Stimulated activated CD8-positive, alpha-beta memory T cell treated with anti-CD3 and anti-CD28 coated beads, Interleukin-12 subunit alpha, Interleukin-12 subunit beta, amount 100 ng/mL, for 24 hours (primary cell): ENCODE data around the gene SAMD7.

Experiments
- DNase-seq: peaks from one replicate; pipeline ENCODE4 v3.0.0-alpha.2; 2020; ENCODE audit errors: extremely low read depth

SAMD7 gene, protein sequence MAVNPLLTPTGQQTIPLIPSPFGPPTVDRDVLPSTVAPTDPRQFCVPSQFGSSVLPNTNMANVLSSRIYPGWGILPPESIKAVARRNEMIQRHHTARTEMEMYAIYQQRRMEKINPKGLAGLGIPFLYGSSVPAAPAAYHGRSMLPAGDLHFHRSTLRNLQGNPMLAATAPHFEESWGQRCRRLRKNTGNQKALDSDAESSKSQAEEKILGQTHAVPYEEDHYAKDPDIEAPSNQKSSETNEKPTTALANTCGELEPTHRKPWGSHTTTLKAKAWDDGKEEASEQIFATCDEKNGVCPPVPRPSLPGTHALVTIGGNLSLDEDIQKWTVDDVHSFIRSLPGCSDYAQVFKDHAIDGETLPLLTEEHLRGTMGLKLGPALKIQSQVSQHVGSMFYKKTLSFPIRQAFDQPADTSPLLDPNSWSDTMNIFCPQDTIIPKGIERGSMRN

DNA sequence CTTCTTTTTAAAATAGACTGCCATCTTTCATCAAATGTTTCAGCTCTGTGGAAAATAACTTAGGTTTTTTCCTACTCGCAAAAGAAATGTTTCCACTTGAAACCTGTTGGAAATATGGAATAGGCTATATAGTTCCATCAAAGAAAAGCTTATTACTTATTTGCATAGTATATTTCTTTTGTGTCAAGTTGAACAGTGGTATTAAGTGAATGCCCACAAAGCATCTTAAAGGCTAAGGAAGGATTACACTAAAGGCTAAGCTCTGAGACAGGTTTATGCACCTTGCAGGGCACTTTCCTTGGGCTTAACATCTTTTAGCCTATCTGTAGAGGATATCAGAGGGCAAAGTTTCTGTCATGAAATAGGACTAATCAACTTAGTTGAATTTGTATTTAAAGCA, at the start of gene SAMD7:
SAMD7 (plus strand) TSS at position 301 of the 400 bp plus-strand sequence. CDS start 7,927 bp downstream, outside the sequence.
- no peak for DNase-seq

DNA sequence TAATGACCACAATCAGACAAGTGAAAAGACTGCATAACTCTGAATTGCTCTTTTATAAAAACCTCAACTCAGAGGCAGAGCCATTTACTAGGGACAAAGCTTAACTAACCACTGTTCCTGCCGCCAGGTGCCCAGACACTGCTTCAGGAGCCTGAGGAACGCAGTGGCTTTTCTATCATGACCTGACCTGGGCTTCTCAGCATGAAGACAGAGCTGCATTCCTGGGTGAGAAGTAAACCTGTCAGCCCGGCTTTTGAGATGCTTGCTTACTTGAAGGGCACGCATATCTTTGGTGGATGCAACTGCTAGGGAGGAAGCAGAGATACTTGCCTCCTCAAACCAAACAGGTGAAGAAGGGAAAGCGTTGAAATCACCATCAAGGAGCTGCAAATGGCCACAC, 49.5 kb upstream of the SAMD7 start:
- DNase-seq = no peak

DNA sequence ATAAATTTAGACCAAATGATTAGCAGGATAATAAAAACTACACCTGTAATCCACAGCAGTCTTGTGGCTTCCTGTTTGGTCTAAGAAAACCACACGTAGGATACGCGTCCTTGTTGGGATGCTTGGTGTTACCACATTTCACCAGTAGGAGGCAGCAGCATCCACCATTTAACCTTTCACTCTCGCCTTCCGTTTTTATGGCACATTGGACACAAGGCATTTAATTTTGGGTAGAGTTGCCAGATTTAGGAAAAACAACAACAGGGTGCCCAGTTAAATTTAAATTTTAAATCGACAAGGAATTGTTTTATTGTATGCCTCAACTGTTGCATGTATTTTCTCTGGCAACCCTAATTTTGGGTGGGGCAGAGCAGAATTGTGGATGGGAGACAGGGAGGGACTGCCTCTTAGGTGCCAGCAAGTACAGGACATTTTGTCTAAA, 47.9 kb upstream of the SAMD7 start:
- DNase-seq = no peak

DNA sequence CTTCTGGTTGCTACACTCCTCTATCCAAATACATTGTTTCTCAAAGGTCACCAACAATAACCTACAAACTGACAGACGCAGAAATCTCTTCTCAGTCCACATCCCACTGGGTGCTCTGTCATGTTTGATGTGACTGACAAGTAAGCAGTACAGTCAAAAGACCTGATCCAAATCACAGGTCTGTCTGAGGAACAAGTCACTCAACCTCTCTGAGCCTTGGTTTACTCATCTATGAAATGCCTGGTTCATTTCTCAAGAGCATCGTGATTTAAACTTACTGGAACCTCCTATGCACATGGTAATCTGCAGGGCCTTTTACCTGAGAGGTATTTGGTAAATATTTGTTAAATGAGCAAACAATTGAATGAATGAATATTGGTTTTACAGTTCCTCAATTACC, 47.1 kb upstream of the SAMD7 start:
- no peak for DNase-seq

DNA sequence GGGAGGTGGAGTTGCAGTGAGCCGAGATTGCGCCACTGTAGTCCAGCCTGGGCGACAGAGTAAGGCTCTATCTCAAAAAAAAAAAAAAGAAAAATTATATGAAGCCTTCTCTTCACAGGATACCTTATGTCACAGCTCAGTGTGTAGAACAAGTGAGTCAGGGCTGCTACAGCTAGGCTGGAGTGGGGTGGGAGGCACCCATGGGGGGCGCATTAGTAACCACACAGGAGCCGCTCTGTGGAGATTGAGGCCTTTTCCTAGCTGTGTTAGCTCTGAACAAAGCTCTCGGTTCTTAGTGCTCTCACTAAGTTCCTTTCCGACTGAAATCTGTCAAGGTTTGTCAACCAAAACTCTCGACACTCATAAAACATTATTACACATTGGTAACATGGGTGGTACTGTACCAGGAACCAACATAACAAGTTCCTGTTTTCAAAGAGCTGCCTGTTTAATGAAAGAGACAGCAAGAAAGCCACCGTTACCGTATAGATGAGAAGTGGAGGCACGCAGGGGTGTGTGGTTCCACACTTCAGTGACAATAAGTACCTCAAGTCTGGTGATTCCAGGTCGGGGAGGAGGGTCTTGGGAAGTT, 46.1 kb upstream of the SAMD7 start:
- DNase-seq = peak; percentile 8

DNA sequence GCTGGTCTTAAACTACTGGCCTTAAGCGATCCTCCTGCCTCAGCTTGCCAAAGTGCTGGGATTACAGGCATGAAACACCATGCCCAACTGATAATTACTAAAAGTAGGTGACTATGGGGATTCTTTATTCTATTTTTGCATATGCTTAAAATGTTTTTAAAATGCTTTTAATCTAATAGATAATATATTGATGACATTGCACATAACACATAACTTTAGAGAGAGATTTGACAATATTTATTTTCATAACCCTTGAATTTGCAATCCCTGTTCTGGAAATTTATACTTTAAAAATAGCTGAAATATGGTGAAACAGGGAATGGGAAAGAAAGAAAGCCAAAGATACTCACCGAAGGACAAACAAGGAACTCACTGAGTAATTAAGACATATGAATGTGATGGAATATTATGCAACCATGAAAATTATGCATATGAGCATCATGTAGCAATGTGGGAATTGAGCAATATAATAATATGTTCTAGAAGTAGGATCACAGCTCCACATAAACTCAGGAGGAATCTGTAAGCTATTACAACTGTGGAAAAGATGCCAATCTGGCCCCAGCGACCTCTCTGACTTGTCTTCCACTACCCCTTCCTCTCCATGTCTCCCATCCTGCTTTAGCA, 43.7 kb upstream of the SAMD7 start:
- no peak for DNase-seq

DNA sequence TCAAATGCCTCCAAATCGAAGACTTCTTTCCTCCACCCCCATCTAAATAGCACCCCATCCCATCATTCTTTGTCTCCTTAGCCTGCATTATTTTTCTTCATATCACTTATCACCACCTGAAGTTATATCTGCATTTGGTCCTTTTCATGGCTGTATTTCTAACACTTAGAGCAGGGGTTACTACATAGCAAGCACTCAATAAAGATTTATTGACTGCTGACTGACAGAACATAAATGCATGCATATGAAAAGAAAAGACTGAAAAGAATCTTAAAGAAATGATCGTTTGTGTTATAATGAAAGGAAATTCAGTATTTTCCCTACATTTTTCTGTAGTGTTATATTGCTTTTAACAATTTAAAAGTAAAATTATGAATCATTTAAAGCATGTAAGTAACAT, 43.0 kb upstream of the SAMD7 start:
- DNase-seq = no peak

DNA sequence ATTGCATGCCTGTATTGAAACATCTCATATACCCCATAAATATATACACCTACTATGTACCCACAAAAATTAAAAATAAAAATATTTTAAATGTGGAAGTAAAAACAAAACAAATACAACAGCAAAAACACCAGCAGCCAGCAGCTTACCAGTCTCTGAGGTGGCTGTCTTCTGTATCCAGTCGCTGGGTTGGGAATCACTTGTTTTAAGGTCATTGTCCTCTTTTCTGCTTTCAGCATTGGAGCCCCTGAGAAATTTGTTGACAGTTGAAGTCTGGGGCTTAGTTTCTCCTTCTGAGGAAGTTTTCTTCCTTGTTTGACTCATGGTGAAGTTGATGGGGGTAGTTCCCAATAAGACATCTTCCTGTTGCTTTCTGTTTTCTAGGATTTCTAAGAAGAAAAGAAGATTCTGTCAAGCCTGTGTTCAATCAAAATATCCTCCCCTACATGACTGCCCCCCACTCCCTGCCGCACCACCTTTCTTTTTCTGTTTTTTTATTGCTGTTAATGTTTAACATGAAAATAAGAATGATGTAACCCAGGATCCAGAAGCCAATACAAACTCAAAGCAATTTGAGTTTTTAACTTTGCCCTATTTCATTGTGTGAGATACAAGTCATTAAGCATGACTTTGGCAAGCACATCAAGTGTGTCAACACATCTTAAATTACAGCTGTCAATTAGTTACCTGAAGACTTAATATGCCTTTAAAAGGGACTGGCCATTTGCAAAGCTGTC, 41.7 kb upstream of the SAMD7 start, which contains the start of gene LRRC31:
LRRC31 (minus strand) TSS at position 452 of the 737 bp plus-strand sequence; CDS start at position 324, 128 bp downstream.
- no peak for DNase-seq

DNA sequence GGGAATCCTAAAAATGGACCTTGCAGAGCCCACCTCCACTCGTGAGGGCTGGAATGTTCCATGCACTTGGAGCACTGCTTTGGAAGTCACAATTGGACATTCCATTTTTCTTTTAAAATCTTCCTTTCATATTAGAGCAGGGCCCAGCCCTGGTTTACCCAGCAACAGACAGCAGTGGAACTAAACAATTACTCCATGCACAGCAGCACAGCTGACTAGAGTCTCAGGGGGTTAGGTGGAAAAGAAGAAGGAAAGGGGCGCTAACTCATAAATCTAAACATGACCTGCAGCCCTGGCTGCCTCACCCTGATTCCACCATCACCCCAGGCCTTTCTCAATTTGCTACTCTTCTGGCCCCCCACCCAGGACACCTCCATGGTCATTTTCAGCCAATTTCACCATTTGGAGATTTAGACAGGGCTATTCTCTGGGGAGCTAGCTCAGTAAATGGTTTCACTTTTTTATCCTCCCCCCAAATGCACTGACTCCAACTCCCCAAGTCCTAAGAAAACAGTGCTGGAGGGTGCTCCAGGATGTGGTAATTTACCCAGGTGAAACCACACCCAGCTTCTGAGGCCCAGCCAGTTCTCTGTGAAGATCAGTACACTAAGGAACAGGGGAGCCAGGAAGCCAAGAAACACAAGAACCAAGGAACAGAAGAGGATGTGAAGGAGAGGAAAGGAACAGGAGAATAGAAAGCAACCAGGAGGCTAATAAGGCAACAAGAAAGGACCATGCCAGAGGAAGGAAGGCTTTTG, 40.1 kb upstream of the SAMD7 start:
- DNase-seq = no peak

DNA sequence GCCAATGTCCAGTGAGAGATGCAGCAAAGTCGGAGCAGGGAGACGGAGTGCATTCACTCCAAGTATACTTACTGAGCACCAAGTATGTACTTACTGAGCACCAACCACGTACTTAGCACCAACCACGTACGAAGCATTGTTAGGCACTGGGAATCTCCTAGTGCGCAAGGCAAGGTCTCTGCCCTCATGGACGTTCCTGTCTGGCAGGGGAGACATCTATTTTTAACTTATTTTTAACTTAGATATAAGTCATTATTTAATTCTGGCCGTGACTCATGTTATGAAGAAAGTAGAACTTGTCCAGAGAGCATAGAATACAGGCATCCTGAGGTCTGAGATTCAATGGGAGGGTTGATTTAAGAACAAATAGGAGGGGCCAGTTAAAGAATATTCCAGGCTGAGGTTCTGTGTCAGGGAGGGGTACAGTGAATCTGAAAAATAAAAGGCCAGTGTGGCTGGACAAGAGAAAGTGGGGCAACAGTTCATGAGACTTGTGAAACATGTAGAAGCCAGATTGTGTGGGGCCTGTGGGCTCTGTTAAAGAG, 32.3 kb upstream of the SAMD7 start:
- DNase-seq = no peak

DNA sequence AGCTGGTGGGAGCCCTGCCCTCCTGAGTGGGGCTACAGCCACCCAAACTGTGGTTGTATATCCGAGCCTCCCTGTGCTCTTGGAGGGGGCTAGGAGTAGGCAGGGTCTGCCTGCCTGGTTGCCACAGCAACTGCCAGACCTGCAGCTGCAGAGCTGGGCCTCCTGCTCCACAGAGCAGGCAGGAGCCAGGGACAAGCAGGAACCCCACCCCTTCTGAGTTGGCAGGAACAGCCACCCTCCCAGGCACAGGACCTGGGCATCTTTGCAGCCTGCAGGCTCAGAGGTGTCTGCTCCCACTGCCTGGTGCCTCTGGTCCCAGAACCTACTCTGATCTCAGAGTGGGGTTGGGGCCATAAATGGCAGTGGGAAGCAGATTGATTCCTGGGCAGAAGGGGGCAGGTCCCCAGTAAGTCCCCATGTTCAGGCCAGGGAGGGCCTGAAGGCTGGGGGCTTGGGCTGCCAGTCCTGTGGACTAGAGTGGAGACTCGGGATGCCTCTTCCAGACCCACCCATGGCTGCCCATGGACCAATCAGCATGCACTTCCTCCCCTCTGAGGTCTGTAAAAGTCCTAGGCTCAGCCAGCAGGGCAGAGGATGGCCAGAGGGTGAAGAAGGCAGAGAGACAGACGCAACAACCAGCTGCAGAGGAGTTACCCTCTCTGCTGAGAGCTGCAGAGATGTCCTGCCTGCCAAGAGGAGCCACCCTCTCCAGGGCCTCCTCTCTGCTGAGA, 31.4 kb upstream of the SAMD7 start:
- DNase-seq = no peak

DNA sequence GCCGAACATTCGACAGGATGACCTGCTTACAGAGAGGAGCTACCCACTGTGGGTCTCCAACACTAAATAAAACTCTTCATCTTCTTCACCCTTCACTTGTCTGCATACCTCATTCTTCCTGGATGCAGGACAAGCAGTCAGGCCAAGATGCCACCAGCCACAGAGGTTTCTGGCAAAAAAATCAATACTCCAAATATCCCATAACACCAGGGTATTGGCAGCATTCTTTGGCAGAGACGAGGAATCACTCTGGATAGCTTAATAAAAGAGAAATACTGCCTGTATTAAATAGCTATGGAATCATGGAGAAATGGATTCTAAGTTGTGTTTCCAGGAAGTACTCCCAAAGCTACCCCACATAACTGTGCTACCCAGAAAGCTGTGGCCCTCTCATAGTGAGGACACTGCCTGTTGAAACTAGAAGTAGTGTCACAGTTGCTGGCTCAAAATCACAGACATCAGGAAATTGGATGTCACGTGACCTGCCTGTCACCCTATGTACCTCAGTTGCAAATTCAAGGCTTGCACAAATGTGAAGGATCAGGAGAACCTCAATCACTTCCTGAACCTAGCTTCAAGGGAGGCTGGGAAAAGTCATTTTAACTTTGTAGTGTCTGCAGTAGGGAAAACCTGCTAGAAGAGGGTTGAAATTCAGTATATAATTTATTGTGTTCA, 30.7 kb upstream of the SAMD7 start:
- no peak for DNase-seq

DNA sequence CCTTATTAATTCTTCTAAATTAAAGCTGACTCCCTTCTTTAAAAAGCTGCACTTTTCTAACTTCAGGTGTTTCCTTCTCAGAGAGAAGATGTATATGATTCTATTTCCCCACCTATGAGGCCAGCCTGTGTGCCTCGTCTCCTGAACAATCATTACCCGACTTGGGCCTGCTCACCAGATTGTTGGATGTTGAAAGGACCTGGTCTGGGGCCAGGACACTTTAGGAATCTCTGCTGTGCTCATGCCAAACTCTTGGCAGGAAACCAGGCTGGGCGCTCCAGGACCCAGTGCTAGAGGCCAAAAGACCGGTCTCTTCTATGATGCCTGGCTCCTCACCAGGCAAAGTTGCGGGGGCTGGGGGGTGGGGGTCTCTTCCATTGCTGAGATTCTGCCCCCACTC, 24.7 kb upstream of the SAMD7 start:
- DNase-seq = no peak

DNA sequence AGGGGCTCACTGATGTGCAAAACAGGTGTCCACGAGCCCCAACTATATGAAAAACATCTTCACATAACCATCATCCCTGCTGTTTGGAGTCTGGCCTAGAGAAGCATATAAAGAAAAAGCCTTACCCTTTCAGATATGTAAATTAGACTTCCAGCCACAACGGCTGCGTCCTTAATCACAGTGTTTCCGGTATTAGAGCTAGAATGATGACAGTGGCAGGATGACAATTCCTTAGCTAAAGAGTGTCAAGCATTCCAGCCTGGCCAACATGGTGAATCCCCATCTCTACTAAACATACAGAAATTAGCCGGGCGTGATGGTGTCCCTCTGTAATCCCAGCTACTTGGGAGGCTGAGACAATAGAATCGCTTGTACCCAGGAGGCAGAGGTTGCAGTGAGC, 19.5 kb upstream of the SAMD7 start:
- DNase-seq = no peak

DNA sequence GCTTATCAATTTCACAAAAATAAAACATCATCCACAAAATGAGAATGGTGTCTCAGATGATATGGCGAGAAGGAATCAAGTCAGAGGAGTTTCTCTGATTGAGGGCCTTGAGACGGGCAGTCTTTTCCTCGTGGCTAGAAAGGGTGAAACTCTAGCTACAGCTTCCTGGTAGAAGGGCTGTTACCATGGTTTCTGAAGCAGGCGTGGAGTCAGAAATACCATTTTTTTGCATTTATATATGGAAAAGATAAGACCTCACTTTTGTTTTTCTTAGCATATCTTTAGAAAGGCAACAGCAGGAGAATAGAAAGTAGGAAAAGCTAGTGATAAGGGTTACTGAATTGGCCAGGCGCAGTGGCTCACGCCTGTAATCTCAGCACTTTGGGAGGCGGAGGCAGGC, 17.3 kb upstream of the SAMD7 start:
- DNase-seq = no peak

DNA sequence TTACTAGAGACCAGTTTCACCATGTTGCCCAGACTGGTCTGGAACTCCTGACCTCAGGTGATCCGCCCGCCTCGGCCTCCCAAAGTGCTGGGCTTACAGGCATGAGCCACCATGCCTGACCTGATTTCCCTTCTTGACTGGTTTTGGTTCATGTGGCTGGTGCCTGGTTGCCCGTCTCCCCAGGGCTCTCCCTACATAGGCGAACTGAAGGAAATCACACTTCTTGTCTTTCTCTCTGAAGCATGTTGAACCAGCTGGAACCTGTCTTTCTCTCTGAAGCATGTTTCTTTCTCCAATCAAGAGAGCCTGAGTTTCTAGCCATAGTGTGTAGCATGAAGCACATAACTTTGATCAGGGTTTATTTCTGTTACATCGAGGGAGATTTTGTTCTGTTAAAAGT, 16.3 kb upstream of the SAMD7 start:
- DNase-seq = no peak

DNA sequence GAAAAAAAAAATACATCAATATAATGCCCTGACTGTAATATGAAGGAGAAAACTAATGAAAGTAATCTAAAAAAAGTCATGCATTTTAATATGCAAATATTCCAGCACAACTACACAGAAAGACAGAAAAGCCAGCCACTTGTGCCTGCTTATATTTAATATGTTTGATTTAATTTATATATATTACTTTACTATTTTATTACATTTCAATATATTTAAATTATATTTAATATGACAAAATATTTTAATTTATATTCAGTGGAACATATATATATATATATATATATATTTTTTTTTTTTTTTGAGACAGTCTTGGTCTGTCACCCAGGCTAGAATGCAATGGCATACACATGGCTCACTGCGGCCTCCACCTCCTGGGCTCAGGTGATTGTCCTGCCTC, 14.1 kb upstream of the SAMD7 start:
- no peak for DNase-seq

DNA sequence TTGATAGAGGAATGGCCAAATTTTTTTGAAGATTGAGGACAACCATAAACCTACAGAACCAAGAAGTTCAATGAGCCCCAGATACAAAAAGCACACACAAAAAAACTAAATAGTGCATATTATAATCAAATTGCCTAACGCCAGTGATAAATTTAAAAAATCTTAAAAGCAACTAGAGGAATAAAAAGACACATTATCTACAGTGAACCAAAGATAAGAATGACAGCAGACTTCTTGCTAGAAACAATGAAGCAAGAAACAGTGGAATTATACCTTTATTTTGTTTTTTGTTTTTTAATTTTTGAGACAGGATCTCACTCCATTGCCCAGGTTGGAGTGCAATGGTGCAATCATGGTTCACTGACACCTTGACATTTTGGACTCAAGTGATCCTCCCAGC, 9.9 kb upstream of the SAMD7 start:
- no peak for DNase-seq

DNA sequence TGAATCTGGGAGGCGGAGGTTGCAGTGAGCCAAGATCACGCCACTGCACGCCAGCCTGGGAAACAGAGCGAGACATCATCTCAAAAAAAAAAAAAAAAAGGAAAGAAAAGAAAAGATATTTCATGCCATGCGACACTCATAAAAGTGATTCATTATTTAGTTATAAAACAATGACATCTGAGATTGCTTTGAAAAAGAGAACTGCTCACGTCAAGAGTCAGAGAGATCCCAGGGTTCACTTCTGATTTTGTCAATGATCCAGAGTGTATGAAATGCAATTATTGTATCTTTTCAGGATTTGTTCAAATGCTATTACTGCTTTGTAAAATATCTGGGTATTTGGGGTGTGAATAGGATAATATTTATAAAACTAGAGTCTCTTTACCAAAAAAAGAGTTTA, 6.0 kb upstream of the SAMD7 start:
- DNase-seq = no peak

DNA sequence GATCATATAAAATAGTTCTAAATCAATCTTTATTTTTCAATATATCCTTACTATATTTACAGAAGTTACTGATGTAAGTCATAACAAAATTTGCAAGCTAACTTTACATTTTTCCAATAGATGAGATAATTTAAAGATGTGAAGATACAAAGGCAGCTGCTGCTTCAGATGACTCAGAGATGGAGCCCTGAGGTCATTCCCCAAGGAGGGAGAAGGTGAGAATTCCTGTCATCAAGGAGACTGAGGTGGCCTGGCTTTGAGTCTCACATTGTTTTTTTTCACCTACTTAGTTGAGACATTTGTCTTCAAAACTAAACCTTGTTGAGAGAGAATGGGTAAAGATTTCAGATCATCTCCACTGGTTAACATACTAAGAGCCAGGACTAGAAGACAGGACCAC, 3.9 kb upstream of the SAMD7 start:
- no peak for DNase-seq
